K562 (cell line): Measurements from ENCODE around the gene CALY. TPM values are rescaled to one million over a fixed set of nuclear protein-coding genes. Genes with fewer than 3 reads are reported as not detected.

ENCODE experiments used
- CCNT2 ChIP-seq: IDR thresholded peaks from 2 replicates; pipeline ENCODE4 v1.6.1; 2011; ENCODE audit warnings: borderline replicate concordance, low read depth, mild to moderate bottlenecking, moderate library complexity, mixed read lengths, low read length; ENCODE audit not compliant: insufficient read length; ENCODE audit errors: extremely low read depth
- ESRRB ChIP-seq: fragments of 250-450 bp; sonication (Bioruptor Pico); IDR thresholded peaks from 2 replicates; pipeline ENCODE4 v1.5.0; 2020; ENCODE audit warnings: mild to moderate bottlenecking, moderate library complexity, borderline replicate concordance
- GABPB1 ChIP-seq: sonication (generic); formaldehyde crosslinking; IDR thresholded peaks from 2 replicates; pipeline ENCODE4 v1.8.0; 2022; ENCODE audit warnings: mild to moderate bottlenecking, missing genetic modification reagents
- HLTF ChIP-seq: fragments of 450-650 bp; IDR thresholded peaks from 2 replicates; pipeline ENCODE4 v1.6.1; 2016
- KLF1 ChIP-seq: fragments of 450-650 bp; IDR thresholded peaks from 2 replicates; pipeline ENCODE4 v1.6.1; 2016; ENCODE audit warnings: missing genetic modification characterization, missing compliant biosample characterization
- MCM2 ChIP-seq: fragments of 450-650 bp; IDR thresholded peaks from 2 replicates; pipeline ENCODE4 v1.6.1; 2017; ENCODE audit warnings: low read depth, mild to moderate bottlenecking
- MECOM ChIP-seq: fragments of 250-450 bp; sonication (Bioruptor Pico); IDR thresholded peaks from 2 replicates; pipeline ENCODE4 v1.8.0; 2022; ENCODE audit warnings: inconsistent platforms
- MTA2 ChIP-seq: fragments of 450-650 bp; IDR thresholded peaks from 2 replicates; pipeline ENCODE4 v1.6.1; 2016; ENCODE audit warnings: low read depth
- MYC ChIP-seq, 2 experiments: fragments of 250-450 bp in 1 of 2; sonication (Bioruptor Pico) in 1 of 2; IDR thresholded peaks; 2 replicates each; pipeline versions ENCODE4 v1.5.1 to v1.6.1; 2012 to 2021; ENCODE audit warnings: low read depth in 2 of 2, borderline replicate concordance in 1 of 2, improper control_type of control experiment in 1 of 2, low read length in 1 of 2, mild to moderate bottlenecking in 1 of 2, moderate library complexity in 1 of 2
- POLR2A ChIP-seq: fragments of 450-650 bp; conservative IDR thresholded peaks from 2 replicates; pipeline ENCODE4 v1.6.1; 2016
- PPARD ChIP-seq: fragments of 250-450 bp; sonication (Bioruptor Pico); IDR thresholded peaks from 2 replicates; pipeline ENCODE4 v1.8.0; 2022; ENCODE audit warnings: inconsistent platforms, mild to moderate bottlenecking, moderate library complexity
- RBFOX2 ChIP-seq: fragments of 200-400 bp; formaldehyde crosslinking; IDR thresholded peaks from 2 replicates; pipeline ENCODE4 v1.6.1; 2017; ENCODE audit warnings: low read depth, mild to moderate bottlenecking, low read length, moderate library complexity
- SRF ChIP-seq, 2 experiments: fragments of 250-450, 450-650 bp in 1 of 2; sonication (Bioruptor Pico) in 1 of 2; sonication (generic) in 1 of 2; formaldehyde crosslinking; IDR thresholded peaks; 2 replicates each; pipeline versions ENCODE4 v1.5.0 to v1.5.1; 2020 to 2022; ENCODE audit warnings: mild to moderate bottlenecking in 1 of 2, missing genetic modification reagents in 1 of 2
- TCF3 ChIP-seq: sonication (generic); formaldehyde crosslinking; IDR thresholded peaks from 2 replicates; pipeline ENCODE4 v1.4.0; 2020; ENCODE audit warnings: mild to moderate bottlenecking, missing genetic modification reagents
- ZNF146 ChIP-seq: IDR thresholded peaks from one replicate; pipeline ENCODE4 v1.6.1; 2018; ENCODE audit warnings: missing compliant biosample characterization; ENCODE audit not compliant: unreplicated experiment
- ZNF583 ChIP-seq: fragments of 250-450 bp; sonication (Bioruptor Pico); IDR thresholded peaks from 2 replicates; pipeline ENCODE4 v1.4.0; 2020
- polyA plus RNA-seq, 8 experiments: library from polyadenylated mRNA; depleted of rRNA in 4 of 8; stranded (reverse) in 5 of 8; unstranded in 3 of 8; fragments of >200 nt; fragmentation: Nextera tagmentation in 2 of 8; fragmentation: Illumina TruSeq in 1 of 8; extraction: Ambion mirVana in 2 of 8; extraction: Trizol in 1 of 8; gene quantifications; 2 replicates each; pipeline versions ENCODE4 v1.2.1 to v1.2.3, GENCODE V29; 2011 to 2014; ENCODE audit warnings: inconsistent platforms in 1 of 8, missing spikeins in 1 of 8
- total RNA-seq, 7 experiments: library from RNA; depleted of rRNA in 6 of 7; stranded (reverse); fragments of >200 nt in 6 of 7; fragmentation: Illumina TruSeq in 2 of 7; extraction: Trizol in 2 of 7; gene quantifications; 2 replicates each; pipeline versions ENCODE4 v1.2.1 to v1.2.3, GENCODE V29; 2011 to 2021; ENCODE audit warnings: low replicate concordance in 1 of 7
- TF ChIP-seq, protein P1 (sequence below): fragments of 450-650 bp; IDR thresholded peaks from 2 replicates; pipeline ENCODE4 v1.6.1; 2014; ENCODE audit warnings: low read depth, mild to moderate bottlenecking, moderate library complexity, borderline replicate concordance
- TF ChIP-seq, protein P2 (sequence below): IDR thresholded peaks from 3 replicates; pipeline ENCODE4 v1.6.1; 2011; ENCODE audit warnings: borderline replicate concordance, mild to moderate bottlenecking, moderate library complexity; ENCODE audit not compliant: insufficient read length; ENCODE audit errors: extremely low read depth
- TF ChIP-seq, protein P3 (sequence below): fragments of 250-450 bp; sonication (Bioruptor Pico); IDR thresholded peaks from 2 replicates; pipeline ENCODE4 v1.5.0; 2020; ENCODE audit warnings: mild to moderate bottlenecking, borderline replicate concordance
- TF ChIP-seq, protein P4 (sequence below): sonication (generic); formaldehyde crosslinking; IDR thresholded peaks from 2 replicates; pipeline ENCODE4 v1.8.0; 2022; ENCODE audit warnings: mild to moderate bottlenecking, low read depth, missing genetic modification reagents

The CALY gene
- total and polyA plus RNA-seq, 9 of the 15 experiments (the other 6 are each of a cell fraction or from before 2014, with no cell fraction given): not detected

DNA sequence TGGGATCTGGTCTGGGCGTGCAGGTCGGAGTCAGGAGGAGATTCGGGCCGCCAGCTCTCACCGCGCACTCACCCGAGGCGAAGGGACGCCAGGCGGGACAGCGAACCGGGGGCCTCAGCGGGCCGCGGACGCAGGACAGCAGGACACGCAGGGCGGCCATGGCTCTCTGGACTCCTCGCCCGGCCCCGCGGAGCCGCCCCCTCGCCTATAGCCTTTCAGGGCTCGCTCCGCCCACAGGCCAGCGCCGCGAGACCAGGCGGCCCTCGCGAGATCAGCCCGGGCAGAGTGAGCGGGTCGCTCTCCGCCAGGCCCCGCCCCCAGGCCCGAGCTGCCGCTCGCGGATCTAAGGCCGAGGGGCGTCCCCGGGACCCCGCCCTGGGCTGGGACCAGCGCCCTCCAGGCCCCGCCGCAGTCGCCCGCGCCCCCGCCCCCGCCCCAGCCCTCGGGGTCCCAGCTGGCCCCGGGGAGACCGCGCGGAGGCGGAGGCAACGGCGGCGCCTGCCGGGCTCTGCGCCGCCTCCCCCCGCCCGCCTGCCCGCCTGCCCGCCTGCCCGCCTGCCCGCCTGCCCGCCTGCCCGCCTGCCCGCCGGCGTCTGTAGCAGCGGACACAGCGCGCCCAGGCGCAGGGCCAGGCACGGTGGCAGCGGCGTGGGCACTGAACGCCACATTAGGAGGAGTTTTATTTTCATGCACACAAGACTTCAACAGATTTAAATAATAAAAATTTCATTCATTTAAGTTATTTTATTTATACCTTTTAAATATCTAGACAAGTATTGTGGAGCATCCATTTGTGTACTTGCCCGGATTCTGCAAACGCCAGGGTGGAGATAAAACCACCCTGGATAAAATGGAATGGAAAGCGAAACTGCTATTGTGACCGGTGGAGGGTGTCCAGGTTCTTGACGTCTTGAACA, 36.7 kb upstream of the CALY start, which contains the start of gene ECHS1 (continued):
- TF ChIP-seq, protein P1, sequence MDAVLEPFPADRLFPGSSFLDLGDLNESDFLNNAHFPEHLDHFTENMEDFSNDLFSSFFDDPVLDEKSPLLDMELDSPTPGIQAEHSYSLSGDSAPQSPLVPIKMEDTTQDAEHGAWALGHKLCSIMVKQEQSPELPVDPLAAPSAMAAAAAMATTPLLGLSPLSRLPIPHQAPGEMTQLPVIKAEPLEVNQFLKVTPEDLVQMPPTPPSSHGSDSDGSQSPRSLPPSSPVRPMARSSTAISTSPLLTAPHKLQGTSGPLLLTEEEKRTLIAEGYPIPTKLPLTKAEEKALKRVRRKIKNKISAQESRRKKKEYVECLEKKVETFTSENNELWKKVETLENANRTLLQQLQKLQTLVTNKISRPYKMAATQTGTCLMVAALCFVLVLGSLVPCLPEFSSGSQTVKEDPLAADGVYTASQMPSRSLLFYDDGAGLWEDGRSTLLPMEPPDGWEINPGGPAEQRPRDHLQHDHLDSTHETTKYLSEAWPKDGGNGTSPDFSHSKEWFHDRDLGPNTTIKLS: peak; percentile 78
- no peak for TF ChIP-seq ESRRB
- no peak for TF ChIP-seq TCF3 (CRISPR knock-in tag)
- TF ChIP-seq ZNF583 (CRISPR knock-in tag): no peak
- TF ChIP-seq ZNF146 (CRISPR knock-in tag): no peak
- no peak for TF ChIP-seq GABPB1 (CRISPR knock-in tag)
- peak; percentile 77 for TF ChIP-seq POLR2A
- TF ChIP-seq SRF (CRISPR knock-in tag; IDR thresholded peaks at IDR 0.05): peak in 1 of 2 experiments; percentile 44; a peak in 1 of 4 replicates
- TF ChIP-seq MECOM (CRISPR knock-in tag): no peak
- no peak for TF ChIP-seq KLF1 (tag)
- TF ChIP-seq PPARD (CRISPR knock-in tag): no peak
- TF ChIP-seq HLTF: no peak
- 0 out of 2 replicates have a peak, but pooled peaks have one; percentile 22 for TF ChIP-seq MYC (IDR thresholded peaks at IDR 0.05; ENCODE audit: low read depth, low read length)
- TF ChIP-seq MYC (CRISPR knock-in tag; IDR thresholded peaks at IDR 0.05; ENCODE audit: borderline replicate concordance, low read depth): no peak
- TF ChIP-seq RBFOX2: peak; percentile 88
- TF ChIP-seq MCM2: no peak
- TF ChIP-seq, protein P2, sequence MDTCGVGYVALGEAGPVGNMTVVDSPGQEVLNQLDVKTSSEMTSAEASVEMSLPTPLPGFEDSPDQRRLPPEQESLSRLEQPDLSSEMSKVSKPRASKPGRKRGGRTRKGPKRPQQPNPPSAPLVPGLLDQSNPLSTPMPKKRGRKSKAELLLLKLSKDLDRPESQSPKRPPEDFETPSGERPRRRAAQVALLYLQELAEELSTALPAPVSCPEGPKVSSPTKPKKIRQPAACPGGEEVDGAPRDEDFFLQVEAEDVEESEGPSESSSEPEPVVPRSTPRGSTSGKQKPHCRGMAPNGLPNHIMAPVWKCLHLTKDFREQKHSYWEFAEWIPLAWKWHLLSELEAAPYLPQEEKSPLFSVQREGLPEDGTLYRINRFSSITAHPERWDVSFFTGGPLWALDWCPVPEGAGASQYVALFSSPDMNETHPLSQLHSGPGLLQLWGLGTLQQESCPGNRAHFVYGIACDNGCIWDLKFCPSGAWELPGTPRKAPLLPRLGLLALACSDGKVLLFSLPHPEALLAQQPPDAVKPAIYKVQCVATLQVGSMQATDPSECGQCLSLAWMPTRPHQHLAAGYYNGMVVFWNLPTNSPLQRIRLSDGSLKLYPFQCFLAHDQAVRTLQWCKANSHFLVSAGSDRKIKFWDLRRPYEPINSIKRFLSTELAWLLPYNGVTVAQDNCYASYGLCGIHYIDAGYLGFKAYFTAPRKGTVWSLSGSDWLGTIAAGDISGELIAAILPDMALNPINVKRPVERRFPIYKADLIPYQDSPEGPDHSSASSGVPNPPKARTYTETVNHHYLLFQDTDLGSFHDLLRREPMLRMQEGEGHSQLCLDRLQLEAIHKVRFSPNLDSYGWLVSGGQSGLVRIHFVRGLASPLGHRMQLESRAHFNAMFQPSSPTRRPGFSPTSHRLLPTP: no peak
- TF ChIP-seq, protein P3, sequence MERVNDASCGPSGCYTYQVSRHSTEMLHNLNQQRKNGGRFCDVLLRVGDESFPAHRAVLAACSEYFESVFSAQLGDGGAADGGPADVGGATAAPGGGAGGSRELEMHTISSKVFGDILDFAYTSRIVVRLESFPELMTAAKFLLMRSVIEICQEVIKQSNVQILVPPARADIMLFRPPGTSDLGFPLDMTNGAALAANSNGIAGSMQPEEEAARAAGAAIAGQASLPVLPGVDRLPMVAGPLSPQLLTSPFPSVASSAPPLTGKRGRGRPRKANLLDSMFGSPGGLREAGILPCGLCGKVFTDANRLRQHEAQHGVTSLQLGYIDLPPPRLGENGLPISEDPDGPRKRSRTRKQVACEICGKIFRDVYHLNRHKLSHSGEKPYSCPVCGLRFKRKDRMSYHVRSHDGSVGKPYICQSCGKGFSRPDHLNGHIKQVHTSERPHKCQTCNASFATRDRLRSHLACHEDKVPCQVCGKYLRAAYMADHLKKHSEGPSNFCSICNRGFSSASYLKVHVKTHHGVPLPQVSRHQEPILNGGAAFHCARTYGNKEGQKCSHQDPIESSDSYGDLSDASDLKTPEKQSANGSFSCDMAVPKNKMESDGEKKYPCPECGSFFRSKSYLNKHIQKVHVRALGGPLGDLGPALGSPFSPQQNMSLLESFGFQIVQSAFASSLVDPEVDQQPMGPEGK (CRISPR knock-in tag): no peak
- TF ChIP-seq CCNT2: peak; percentile 47
- TF ChIP-seq, protein P4, sequence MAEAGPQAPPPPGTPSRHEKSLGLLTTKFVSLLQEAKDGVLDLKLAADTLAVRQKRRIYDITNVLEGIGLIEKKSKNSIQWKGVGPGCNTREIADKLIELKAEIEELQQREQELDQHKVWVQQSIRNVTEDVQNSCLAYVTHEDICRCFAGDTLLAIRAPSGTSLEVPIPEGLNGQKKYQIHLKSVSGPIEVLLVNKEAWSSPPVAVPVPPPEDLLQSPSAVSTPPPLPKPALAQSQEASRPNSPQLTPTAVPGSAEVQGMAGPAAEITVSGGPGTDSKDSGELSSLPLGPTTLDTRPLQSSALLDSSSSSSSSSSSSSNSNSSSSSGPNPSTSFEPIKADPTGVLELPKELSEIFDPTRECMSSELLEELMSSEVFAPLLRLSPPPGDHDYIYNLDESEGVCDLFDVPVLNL (CRISPR knock-in tag): no peak
- no peak for TF ChIP-seq MTA2
